DOHH2 (cell line): ENCODE measurements around the gene IDH3B.
"Not testable (repeated sequence)": the region's sequence is repeated elsewhere in the genome, so short reads cannot be mapped to it uniquely, and the experiment has no call there.

Experiments used
- H3F3A ChIP-seq: fragments of 200-600 bp; sonication (generic), shearing (Covaris generic); 2 replicates; pipeline ENCODE4 v1.6.0; 2016; ENCODE audit warnings: antibody characterized with exemption, mild to moderate bottlenecking; ENCODE audit not compliant: control insufficient read depth, insufficient read depth
- H3K27ac ChIP-seq: fragments of 200-600 bp; sonication (generic); 2 replicates; pipeline ENCODE4 v1.5.1; 2014; ENCODE audit warnings: low read depth, mild to moderate bottlenecking, low read length, moderate library complexity
- H3K27me3 ChIP-seq: fragments of 200-600 bp; sonication (generic); 2 replicates; pipeline ENCODE4 v1.6.1; 2014; ENCODE audit warnings: mild to moderate bottlenecking, low read length, mixed read lengths; ENCODE audit not compliant: control insufficient read depth
- H3K36me3 ChIP-seq: fragments of 200-600 bp; sonication (generic); 2 replicates; pipeline ENCODE4 v1.6.1; 2014; ENCODE audit warnings: mild to moderate bottlenecking, low read length, moderate library complexity, mixed read lengths; ENCODE audit not compliant: control insufficient read depth
- H3K4me1 ChIP-seq: fragments of 200-600 bp; sonication (generic); 2 replicates; pipeline ENCODE4 v1.6.1; 2014; ENCODE audit warnings: mild to moderate bottlenecking, low read length, mixed read lengths; ENCODE audit not compliant: control insufficient read depth
- H3K4me2 ChIP-seq: fragments of 200-600 bp; sonication (generic); 2 replicates; pipeline ENCODE4 v1.6.0; 2014; ENCODE audit warnings: mild to moderate bottlenecking, low read length, moderate library complexity
- H3K4me3 ChIP-seq: fragments of 200-600 bp; sonication (generic); 2 replicates; pipeline ENCODE4 v1.5.1; 2014; ENCODE audit warnings: mild to moderate bottlenecking, low read length, mixed read lengths
- H3K79me2 ChIP-seq: fragments of 200-600 bp; sonication (generic); 2 replicates; pipeline ENCODE4 v1.6.1; 2014; ENCODE audit warnings: mild to moderate bottlenecking, low read length, mixed read lengths; ENCODE audit not compliant: control insufficient read depth
- H3K9me2 ChIP-seq: fragments of 200-600 bp; sonication (generic); replicated peaks from 2 replicates; pipeline ENCODE4 v1.6.1; 2014; ENCODE audit warnings: mild to moderate bottlenecking, low read length, mixed read lengths; ENCODE audit not compliant: control insufficient read depth
- H3K9me3 ChIP-seq: fragments of 200-600 bp; sonication (generic); 2 replicates; pipeline ENCODE4 v1.6.1; 2014; ENCODE audit warnings: antibody characterized with exemption, low read length, mixed read lengths; ENCODE audit not compliant: control insufficient read depth, insufficient read depth
- H4K20me1 ChIP-seq: fragments of 200-600 bp; sonication (generic); 2 replicates; pipeline ENCODE4 v1.6.0; 2014; ENCODE audit warnings: low read depth, mild to moderate bottlenecking, antibody characterized with exemption, low read length, moderate library complexity; ENCODE audit not compliant: control insufficient read depth, insufficient read depth
- CTCF ChIP-seq: fragments of 200-600 bp; sonication (generic); IDR thresholded peaks from one replicate; pipeline ENCODE4 v1.5.1; 2014; ENCODE audit warnings: antibody characterized with exemption, mild to moderate bottlenecking, low read depth, low read length; ENCODE audit not compliant: poor library complexity, severe bottlenecking
- EZH2phosphoT487 ChIP-seq: fragments of 200-600 bp; sonication (generic); IDR thresholded peaks from 2 replicates; pipeline ENCODE4 v1.6.1; 2017; ENCODE audit warnings: borderline replicate concordance, mild to moderate bottlenecking, antibody characterized with exemption, low read length, moderate library complexity, mixed read lengths

IDH3B gene

DNA sequence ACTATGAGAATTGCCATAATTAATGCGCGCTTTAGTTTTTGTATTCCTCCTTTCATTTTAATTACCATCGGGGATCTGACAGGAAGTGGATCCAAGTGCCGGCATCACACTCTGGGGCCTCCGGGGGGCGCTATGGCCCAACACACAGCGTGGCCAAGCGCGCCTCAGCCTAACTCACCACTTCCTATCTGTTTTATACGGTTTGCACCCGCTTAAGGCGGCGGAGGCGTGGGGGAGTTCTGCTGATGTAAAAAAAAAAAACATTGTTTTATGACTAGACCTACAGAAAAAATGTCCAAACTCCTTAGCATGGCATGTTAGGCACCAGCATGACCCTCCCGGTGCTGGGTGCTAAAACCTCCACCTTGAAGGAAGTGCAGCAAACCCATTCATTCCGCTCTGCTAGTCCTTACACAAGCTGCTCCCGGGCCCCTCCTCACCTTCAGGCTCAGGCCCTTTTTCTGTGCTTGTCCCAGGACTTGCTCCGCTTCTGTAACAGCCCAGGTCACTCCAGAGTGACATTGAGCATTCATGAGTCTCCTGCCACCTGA, 24.1 kb upstream of the IDH3B start:
- Histone ChIP-seq H4K20me1 (no peaks in the 10 kb centered on the region), H3K36me3 (no peaks in the 10 kb centered on the region), H3K4me1 (peaks cover 6% of the 10 kb centered on the region; the same call in 1 of the 2 replicates), H3K4me3 (no peak overlapping the region), H3K27ac (no peak overlapping the region), H3K79me2 (no peaks in the 10 kb centered on the region), H3K9me3 (no peaks in the 10 kb centered on the region), H3F3A (no peaks in the 10 kb centered on the region), H3K9me2 (no peaks in the 10 kb centered on the region), H3K4me2 (peak overlapping the region; percentile 15), H3K27me3 (peaks cover 32% of the 10 kb centered on the region)
- TF ChIP-seq CTCF, result peak; percentile 78
- TF ChIP-seq EZH2phosphoT487, result no peak

DNA sequence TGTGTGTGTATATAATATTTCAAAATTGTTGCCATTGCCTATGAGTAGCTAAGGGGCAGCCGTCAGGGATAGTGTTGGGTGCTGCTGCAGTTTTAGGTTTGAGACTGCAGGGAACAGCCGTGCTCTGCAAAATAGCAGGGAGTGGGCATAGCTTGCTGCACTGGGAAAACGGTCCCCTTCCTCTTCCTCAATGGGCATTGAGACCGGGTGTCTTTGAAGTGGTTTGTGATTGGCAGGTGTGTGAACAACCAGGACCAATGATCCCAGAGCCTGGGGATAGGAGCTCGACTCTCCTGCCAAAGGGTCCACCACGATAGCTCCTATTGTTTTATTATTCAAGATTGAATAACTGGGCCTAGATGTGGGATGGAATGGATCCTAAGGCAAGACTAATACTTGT, 23.5 kb upstream of the IDH3B start:
- Histone ChIP-seq H3K36me3 (no peaks in the 10 kb centered on the region), H3K4me2 (peak overlapping the region; percentile 15; the same call in 1 of the 2 replicates), H3K27me3 (peaks cover 32% of the 10 kb centered on the region), H3K9me3 (no peaks in the 10 kb centered on the region), H3K9me2 (no peaks in the 10 kb centered on the region), H3K27ac (no peak overlapping the region), H4K20me1 (no peaks in the 10 kb centered on the region), H3K4me1 (peaks cover 6% of the 10 kb centered on the region; the same call in 1 of the 2 replicates), H3F3A (no peaks in the 10 kb centered on the region), H3K79me2 (no peaks in the 10 kb centered on the region), H3K4me3 (no peak overlapping the region)
- TF ChIP-seq CTCF (no peak), EZH2phosphoT487 (no peak)

DNA sequence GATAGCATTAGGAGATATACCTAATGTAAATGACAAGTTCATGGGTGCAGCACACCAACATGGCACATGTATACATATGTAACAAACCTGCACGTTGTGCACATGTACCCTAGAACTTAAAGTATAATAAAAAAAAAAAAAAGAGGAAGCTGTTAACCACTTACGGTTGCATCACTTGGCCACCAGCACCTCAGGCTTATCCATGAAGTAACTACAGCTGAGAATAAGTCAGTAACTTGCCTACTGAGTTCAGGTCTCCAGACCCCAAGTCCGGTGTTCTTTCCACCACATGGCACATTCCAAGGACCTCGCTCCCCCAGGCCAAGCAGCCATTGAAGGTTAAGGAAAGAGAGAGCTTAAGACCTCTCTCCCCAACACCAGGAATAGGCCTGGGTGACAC, 20.8 kb upstream of the IDH3B start:
- H3K36me3 ChIP-seq, H3K4me3 ChIP-seq, H4K20me1 ChIP-seq, H3K27ac ChIP-seq, H3K9me2 ChIP-seq, H3K79me2 ChIP-seq, H3K4me1 ChIP-seq, H3K27me3 ChIP-seq, H3K9me3 ChIP-seq, H3F3A ChIP-seq, H3K4me2 ChIP-seq: not testable (repeated sequence)

DNA sequence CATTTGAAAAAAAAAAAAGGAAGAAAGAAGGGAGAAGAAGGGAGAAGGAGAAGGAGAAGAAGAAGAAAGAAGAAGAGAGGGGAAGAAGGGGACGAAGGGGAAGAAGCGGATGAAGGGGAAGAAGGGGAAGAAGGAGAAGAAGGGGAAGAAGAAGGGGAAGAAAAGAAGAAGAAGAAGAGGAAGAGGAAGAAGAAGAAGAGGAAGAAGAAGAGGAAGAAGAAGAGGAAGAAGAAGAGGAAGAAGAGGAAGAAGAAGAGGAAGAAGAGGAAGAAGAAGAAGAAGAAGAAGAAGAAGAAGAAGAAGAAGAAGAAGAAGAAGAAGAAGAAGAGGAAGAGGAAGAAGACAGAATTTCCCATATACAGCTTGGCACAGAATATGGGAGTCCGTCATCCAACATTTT, 18.0 kb upstream of the IDH3B start:
- H3K4me3 ChIP-seq, H4K20me1 ChIP-seq, H3K79me2 ChIP-seq, H3K4me1 ChIP-seq, H3K9me3 ChIP-seq, H3K9me2 ChIP-seq, H3K36me3 ChIP-seq, H3K4me2 ChIP-seq, H3K27me3 ChIP-seq, H3K27ac ChIP-seq, H3F3A ChIP-seq: not testable (repeated sequence)
